DMS79 treated with DMSO at 0.1 percent for 48 hours (cell line): ENCODE results near the gene PRSS8.

Experiments used
- DNase-seq: peaks from one replicate; lab custom pipeline; 2025; lab: John Stamatoyannopoulos, UW

Gene PRSS8

DNA sequence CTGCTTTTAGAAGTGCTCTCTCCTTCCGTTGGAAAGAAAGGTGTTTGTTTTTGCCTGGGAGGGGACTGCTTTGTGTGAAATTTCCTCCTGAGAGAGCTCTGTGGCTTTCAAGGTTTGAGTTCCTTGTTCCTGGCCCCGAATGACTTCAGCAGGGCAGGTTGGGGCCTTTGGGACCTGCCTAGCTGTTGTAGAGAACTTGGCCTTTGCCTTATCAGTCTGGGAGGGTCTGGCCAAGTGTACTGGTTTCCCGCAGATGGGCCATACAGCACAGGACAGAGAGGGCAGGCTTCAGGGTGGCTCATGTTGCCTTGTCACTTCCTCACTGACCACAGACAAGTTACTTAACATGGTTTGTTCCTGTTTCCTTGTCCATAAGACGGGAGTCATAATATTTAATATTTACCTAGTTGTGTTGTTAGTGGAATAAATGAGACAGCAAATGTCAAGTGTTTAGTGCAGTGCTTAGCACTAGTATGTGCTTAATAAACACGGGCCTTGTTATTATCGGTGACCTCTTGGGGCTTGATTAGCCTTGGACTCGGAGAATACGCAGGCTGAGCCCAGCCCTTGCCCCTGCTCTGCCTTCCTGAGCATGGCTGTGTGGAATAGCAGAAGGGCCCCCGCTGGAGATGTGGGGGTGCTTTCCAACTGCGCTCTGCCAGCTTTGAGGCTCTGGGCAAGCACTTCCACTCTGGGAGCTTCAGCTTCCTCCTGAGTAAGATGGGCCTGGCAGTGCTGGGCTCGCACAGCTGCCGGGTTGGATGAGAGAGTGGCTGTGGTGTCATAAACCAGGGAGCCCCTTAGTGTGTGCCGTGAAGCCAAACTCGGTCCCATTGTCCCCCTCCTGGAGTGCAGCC is 6.6 kb downstream of the PRSS8 start:
- DNase-seq, result no peak

DNA sequence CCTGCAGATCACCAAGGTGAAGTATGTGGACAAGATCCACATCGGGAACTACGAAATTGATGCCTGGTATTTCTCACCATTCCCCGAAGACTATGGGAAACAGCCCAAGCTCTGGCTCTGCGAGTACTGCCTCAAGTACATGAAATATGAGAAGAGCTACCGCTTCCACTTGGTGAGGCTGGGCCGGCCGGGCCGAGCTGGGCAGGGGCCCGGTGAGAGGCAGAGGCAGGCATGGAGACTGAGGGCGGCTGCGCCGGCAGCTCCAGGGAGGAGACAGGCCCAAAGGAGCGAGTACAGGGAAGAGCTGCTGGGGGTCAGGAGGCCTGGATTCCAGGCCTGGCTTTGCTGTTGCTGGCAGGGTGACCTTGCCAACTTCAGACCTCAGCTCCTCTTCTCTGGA is 8.3 kb downstream of the PRSS8 start:
- no peak for DNase-seq

DNA sequence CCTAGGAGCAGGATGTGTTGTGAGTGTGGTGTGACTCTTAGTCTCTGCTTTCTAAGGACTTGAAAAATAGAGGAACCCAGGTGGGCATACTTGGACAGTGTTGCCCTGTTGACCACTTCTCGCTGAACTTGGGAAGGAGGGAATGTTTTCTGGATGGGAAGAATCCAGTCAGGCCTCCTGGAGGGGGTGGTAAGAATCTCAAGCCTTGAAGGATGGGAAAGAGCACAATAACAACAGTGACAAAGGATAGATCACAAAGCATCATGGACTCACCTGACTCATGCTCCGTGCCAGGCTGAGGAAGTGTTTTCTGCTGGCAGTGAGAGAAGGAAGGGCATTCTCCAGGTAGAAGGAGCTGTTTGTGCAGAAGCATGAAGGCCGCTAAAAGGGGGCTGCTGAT is 9.7 kb downstream of the PRSS8 start:
- DNase-seq, result no peak

DNA sequence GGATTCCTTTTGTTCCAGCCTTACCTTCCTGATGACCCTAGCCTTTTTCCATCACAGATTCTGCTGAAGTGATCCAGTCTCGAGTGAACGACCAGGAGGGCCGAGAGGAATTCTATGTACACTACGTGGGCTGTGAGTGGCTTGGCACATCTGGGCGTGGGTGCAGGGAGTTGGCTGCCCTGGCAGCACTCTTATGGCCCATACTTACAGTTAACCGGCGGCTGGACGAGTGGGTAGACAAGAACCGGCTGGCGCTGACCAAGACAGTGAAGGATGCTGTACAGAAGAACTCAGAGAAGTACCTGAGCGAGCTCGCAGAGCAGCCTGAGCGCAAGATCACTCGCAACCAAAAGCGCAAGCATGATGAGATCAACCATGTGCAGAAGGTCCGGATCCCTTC is 15.4 kb downstream of the PRSS8 start:
- DNase-seq, result no peak

DNA sequence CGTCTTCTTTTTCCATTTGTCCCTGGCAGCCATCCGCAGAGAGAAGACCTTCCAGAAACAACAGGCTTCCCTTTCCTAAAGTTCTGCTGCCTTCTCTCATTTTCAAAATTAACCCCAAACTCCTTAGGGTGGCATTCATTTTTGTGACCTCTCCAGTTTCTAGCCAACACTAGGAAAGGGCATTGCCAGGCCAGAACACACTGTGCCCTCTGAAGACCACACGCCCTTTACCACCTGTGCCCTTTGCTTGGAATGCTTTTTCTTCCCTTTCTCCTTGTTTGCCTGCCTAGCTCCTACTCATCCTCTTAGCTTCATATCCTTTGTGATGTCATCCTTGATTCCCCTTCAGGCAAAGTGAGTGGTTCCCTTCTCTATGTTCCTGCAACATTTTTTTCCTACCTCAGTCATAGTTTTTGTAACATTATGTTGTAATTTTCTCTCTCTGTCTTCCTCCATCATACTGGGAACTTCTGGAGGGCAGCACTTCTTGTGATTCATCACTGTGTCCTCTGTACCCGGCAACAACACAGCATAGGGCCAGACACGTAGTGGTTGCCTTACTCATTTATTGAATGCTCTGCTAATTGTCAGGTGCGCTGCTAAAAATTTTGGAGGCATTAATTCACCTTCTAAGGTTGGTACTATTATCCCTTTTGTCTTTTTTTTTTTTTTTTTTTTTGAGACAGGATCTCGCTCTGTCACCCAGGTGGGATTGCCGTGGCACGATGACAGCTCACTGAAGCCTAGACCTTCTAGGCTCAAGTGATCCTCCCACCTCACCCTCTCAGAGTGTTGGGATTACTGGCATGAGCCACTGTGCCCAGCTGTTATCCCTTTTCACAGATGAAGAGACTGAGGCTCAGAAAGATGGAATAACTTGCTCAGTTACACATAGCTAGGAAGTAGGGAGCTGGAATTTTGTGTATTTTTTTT is 17.0 kb downstream of the PRSS8 start:
- DNase-seq, result no peak

DNA sequence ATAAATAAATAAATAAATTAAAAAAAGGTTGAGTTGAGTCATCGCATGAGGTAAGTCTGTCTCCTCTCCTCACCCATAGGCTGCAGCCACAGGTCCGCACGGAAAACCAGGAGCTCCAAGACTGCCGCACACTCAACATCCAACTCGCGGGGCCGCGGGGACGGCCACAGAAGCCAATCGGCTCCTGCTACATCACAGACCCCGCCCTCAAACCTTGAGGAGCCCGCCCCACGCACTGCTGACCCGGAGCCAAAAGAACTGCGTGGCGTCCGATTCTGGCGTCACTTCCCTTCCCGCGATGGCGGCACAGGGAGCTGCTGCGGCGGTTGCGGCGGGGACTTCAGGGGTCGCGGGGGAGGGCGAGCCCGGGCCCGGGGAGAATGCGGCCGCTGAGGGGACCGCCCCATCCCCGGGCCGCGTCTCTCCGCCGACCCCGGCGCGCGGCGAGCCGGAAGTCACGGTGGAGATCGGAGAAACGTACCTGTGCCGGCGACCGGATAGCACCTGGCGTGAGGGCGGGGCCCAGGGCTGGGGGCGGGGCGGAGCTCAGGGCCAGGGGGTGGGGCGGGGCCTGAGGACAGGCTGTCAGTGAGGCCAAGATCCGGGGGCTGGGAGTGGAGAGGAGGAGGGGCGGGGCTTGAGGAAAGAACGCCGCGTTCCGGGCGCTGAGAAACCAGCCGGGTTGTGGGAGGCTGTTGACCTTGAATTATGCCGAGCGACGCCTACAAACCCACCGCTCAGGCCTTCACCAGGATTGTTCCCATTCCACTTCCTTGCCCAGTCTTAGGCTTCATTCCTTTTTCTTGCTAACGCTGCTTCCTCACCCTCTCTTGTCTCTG is 17.9 kb downstream of the PRSS8 start, which contains the start of gene KAT8:
Gene KAT8, plus strand, starts transcription at position 281 of the 839 bp plus-strand sequence. Its CDS starts 18 bp downstream, at position 299.
- DNase-seq, result peak; percentile 95

DNA sequence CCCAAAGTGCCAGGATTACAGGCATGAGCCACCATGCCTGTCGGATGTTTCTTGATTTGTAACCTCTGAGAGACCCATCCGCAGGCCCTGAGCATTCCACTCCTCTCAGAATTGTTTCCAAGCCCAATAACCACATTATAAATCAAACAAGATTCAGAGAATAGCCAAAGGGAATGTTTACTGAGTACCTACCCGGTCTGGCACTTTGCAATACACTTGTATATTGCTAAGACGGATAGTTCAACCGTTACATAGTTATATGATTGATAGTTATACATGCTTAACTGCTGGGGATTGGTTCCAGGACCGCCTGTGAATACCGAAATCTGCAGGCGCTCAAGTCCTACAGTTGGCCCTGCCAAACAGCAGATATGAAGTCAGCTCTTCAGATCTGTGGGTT is 21.1 kb downstream of the PRSS8 start:
- DNase-seq, result no peak

DNA sequence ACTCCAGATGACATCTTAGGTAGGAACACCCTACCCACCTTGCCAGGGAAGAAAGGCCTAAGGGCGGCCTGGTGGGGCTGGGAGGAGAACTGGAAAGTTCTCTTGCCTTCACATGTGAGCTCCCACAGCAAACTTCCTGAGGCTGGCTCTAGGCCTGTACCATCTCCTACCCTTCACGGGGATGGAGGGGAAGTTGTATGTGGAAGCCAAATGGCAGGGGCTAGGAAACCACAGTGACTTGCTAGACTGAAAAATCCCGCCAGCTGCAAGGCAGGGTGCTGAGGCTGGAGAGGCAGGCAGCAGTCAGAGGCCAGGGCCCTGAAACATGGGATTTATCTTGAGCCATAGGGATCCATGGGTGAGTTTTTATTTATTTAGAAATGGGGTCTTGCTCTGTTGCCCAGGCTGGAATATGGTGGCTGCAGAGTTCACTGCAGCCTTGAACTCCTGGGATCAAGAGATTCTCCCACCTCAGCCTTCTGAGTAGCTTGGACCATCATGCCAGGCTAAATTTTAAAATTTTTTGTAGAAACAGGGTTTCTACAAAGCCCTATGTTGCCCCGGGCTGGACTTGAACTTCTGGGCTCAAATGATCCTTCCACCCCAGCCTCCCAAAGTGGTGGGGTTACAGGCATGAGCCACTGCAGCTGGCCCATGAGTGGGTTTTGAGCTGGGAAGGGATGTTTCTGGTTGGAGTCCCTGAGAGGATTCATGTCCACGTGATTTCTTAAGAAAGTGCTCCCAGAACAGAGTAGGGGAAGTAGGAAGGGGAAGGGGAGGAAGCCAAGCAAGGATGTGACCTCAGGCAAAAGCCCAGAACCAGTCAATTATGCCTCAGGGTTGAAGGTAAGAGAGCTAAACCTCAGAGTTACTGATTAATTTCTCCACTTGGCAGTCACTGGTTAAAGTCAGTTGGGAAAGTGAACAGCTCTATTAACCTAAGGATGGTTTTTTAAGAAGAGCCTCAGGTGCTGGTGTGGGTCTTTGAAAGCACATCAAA is 22.1 kb downstream of the PRSS8 start:
- no peak for DNase-seq

DNA sequence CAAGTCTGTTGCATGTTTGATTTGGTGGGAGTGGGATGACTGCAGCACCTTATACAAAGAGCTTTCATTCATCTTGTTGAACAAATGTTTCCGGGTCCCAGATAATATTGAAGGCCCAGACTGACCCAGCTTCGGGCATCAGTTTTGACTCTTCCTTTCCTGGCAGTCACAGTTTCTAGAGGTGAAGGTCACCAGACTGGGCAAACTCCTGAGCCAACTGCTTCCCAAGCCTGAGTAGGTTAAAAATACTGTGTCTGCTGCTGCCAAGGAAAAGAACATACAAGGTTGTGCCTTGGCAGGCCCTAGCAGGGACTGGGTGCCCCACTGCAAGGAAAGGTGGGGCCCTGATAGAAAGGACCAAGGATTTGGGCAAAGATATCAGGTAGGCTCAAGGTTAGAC is 22.8 kb downstream of the PRSS8 start:
- no peak for DNase-seq

DNA sequence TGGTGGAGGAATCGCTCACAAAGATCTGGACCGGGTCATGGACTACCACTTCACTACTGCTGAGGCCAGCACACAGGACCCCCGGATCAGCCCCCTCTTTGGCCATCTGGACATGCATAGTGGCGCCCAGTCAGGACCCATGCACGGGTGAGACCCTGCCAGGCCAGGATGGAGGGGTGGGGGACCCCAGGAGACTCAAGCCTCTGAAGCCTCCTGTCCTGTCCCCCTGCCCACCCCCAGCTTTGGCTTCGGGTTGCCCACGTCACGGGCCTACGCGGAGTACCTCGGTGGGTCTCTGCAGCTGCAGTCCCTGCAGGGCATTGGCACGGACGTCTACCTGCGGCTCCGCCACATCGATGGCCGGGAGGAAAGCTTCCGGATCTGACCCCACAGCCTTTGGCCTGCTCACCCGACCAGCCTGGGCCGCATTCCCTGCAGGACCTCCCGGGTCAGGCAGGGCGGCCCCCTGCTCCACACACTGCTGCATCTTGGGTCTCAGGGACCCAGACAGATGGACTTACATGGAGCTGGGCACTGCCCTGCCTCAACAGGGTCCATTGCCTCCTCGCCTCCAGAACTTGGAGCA is 23.6 kb downstream of the PRSS8 start:
- no peak for DNase-seq

DNA sequence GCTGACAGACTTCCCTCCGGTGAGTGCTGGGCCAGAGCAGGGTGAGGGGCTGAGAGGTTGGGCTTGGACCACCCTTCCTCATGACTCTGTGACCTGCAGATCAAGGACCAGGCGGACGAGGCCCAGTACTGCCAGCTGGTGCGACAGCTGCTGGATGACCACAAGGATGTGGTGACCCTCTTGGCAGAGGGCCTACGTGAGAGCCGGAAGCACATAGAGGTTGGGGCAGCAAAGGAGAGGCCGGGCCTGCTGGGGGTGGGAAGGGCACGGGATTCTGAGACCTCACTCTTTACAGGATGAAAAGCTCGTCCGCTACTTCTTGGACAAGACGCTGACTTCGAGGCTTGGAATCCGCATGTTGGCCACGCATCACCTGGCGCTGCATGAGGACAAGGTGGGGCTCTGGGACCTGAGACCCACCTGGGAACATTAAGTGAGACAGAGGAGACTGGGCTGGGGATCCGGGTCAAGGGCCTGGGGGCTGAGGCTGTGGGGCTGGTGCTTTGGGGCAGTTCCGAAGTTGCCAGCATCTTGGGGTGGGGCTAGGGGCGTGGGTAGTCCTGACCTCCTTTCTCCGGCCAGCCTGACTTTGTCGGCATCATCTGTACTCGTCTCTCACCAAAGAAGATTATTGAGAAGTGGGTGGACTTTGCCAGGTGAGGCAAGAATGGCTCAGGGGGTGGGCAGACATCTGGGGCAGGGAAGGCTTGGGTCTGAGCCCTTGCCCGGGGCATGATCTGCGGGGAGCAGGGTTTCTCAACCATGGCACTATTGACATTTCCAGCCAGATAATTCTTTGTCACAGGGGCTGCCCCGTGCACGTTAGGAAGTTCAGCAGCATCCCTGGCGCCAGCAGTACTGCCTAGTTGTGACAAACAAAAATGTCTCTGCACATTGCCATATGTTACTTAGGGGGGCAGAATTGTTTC is 25.2 kb downstream of the PRSS8 start:
- DNase-seq, result no peak

DNA sequence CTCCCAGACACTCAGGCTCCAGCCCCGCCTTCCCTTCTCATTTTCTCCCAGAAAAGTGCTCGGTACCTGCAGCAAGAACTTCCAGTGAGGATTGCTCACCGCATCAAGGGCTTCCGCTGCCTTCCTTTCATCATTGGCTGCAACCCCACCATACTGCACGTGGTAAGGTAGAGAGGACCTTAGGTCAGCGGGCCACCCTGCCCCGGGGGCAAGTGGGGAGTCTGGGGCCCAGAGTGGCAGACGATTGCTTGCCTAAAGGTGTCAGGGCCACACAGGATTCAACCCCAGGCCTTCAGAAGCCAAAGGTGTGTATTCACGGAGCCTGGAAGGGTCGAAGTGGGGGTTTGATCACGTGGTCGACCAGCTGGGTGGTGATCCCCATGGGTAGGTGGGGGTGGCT is 25.9 kb downstream of the PRSS8 start:
- no peak for DNase-seq

DNA sequence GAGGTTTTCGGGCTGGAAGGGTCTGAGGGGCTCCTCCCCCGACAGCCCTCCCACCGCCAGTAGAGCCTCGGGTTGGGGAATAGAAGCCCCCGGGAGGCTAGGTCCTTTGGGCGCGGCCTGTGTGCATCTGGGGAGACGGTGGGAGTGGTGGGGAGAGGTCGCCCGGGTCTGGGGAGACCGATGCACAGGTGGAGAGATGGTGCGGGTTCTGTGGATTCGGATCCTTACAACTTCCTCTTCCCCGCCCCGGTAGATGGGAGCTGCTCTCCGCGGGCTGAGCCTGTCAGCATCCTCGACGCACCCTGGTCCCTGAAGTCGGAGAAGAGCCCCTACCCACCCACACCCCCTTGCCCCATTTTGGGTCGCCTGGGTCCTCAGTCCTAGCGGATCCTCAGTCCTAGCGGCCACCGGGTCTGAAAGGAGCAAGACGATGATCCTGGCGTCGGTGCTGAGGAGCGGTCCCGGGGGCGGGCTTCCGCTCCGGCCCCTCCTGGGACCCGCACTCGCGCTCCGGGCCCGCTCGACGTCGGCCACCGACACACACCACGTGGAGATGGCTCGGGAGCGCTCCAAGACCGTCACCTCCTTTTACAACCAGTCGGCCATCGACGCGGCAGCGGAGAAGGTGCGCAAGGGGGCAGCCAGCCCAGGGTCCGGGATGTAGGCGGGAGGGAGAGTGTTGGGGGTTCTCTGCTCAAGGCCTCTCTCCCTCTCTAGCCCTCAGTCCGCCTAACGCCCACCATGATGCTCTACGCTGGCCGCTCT is 26.6 kb downstream of the PRSS8 start:
- DNase-seq, result no peak

DNA sequence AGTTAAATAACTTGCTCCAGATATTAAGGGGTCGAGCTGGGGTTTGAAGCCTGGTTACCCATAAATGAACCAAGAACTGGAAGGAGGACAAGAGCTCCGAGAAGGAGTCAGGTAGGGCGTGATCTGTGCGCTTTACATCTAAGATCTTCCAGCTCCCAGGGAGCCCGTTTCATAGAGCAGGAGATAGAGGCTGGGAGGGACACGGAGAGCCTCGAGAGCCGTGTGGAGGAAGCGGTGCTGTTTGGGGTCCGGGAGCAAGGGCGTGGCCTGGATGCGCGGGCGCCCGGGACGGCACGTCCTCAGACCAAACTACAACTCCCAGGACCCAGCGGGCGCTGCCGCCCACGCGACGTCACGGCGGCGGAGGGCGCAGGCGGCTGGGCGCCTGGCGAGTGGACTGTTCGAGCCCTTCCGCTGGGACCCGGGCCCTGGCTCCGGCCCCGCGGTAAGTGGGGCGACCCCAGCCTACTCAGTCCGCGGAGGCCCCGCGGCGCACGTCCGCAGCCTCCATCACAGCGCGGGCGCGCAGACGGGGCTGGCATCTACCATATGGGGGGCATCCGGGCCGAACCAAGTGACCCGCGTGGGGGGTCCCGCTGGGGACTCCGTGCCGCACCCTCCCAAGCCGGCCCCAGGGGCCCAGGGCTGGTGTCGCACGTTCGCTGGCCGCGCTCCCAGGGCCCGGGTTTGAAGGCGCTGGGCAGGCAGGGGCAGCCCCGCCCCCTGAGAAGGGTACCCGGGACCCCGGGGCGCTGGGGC is 27.3 kb downstream of the PRSS8 start, which contains the start of gene BCKDK:
Gene BCKDK, plus strand, starts transcription at position 352 of the 759 bp plus-strand sequence. CDS start 838 bp downstream, outside the sequence.
- peak; percentile 72 for DNase-seq

DNA sequence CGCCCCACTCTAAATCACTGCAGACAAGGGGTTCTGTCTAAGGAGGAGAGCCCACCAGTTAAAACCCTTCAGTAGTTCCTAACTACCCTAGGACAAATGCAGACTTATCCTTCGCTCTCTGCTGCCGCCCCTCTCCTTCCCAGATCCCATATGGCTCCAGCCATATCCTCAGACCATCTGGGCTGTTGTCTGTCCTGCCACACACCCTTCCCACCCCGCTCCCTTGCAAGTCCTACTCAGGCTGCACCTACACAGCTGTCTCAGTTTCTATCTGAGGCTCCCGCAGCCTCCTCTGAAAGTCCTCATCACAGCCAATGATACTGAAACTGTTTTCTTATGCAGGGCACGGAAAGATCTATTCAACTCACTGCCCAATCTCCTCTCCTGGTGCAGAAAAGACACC is 28.1 kb downstream of the PRSS8 start:
- no peak for DNase-seq

DNA sequence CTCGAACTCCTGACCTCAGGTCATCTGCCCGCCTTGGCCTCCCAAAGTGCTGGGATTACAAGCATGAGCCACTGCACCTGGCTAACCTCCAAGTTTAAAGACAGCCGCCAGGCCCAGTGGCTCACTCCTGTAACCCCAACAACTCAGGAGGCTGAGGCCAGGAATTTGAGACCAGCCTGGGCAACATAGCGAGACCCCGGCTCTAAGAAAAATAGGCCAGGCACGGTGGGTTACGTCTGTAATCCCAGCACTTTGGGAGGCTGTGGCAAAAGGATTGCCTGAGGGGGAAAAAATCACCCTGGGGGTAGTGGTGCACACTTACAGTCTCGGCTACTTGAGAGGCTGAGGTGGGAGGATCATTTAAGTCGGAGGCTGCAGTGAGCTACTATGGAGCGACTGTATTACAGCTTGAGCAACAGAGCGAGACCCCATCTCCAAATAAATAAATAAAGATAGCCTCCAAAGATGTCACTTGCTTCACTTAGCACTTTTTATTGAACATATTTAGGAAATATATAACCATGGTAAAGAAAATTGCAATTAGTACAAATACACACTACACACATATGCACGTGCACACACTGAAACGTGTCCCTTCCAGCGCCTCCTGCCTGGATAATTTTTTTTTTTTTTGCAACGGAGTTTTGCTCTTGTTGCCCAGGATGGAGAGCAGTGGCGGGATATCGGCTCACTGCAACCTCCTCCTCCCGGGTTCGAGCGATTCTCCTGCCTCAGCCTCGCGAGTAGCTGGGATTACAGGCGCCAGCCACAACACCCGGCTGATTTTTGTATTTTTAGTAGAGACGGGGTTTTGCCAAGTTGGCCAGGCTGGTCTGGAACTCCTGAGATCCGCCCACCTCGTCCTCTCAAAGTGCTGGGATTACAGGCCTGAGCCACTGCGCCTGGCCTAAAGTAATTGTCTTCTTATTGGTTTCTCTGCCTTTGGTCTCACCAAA is 28.7 kb downstream of the PRSS8 start:
- no peak for DNase-seq
